ENCODE results near the gene VCAN. TPM values are rescaled to one million over a fixed set of nuclear protein-coding genes. Genes with fewer than 3 reads are reported as not detected.

VCAN gene
- total and polyA plus RNA-seq, 2 of the 4 experiments (the other 2 are of a cell fraction), result 45.3 to 158 TPM

DNA sequence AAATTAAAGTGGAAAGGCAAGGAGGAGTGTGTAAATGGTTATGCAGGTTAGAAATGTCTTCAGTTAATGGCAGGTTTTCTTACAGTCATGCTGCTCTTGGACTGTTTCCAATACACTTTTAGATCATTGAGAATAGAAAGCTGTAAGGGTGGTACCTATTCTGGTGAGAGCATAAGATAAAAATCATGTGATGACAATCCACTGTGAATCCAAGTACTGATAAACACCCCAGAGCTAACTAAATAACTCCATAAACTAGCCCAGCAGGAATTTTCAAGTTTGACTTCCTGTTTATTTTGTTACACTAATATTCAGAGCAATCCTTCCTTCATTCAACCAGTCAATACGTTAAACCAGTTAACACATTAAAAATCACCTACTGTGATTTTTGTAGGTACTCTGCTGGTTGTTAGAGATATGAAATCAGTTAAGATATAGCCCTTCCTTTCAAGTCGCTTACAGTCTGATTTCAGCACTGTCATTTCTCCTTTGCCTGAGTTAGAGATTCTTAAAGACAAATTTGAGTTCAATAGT is 22.6 kb downstream of the VCAN start:
- Histone ChIP-seq H3K9ac (ENCODE audit: low read depth, low read length) (no peak overlapping the region), H3K9me3 (ENCODE audit: control insufficient read depth, insufficient read depth, low read length) (no peaks in the 10 kb centered on the region), H2BK20ac (ENCODE audit: low read depth, low read length) (peak overlapping the region; percentile 49; the same call in 1 of the 2 replicates), H3K4me2 (ENCODE audit: low read depth, low read length) (no peak overlapping the region), H3K27me3 (ENCODE audit: control insufficient read depth, insufficient read depth, low read length) (no peaks in the 10 kb centered on the region), H2BK15ac (ENCODE audit: low read depth, low read length) (no peak overlapping the region), H3K79me1 (ENCODE audit: low read depth in 1 of 2, low read length in 2 of 2) (peaks cover 11 to 31% of the 10 kb centered on the region in 2 experiments; a peak in 3 of 4 replicates), H3K23ac (ENCODE audit: low read depth, low read length) (no peak overlapping the region), H3K4ac (ENCODE audit: low read depth, low read length) (no peak overlapping the region; the same call in 1 of the 2 replicates), H3K27ac (ENCODE audit: insufficient read depth, low read length) (no peak overlapping the region), H3K18ac (ENCODE audit: low read depth, low read length) (peak overlapping the region; percentile 9; the same call in 1 of the 2 replicates), H4K91ac (ENCODE audit: insufficient read depth, low read depth, low read length) (no peak overlapping the region), H4K5ac (ENCODE audit: low read depth, low read length) (peak overlapping the region; percentile 25; the same call in 1 of the 2 replicates), H2BK120ac (ENCODE audit: low read depth, low read length) (peak overlapping the region; percentile 4), H2AK9ac (replicated peaks; ENCODE audit: low read depth, low read length, poor library complexity) (no peak overlapping the region), H2AFZ (replicated peaks; ENCODE audit: low read length, poor library complexity) (no peak overlapping the region), H2BK5ac (ENCODE audit: low read depth, low read length, poor library complexity, severe bottlenecking) (peak overlapping the region; percentile 20), H3K36me3 (ENCODE audit: control insufficient read depth, insufficient read depth, low read length) (peaks cover 20% of the 10 kb centered on the region), H3K4me3 (ENCODE audit: insufficient read depth, low read depth, low read length) (no peak overlapping the region), H3K9me1 (ENCODE audit: insufficient read depth, low read length) (peaks cover 10% of the 10 kb centered on the region), H4K20me1 (ENCODE audit: insufficient read depth, low read length) (no peaks in the 10 kb centered on the region), H3K14ac (replicated peaks; ENCODE audit: low read depth, low read length) (peak overlapping the region; percentile 10; the same call in 1 of the 2 replicates), H2AK5ac (ENCODE audit: low read depth, low read length) (no peak overlapping the region; the same call in 1 of the 2 replicates), H3K4me1 (ENCODE audit: control insufficient read depth, insufficient read depth, low read length) (peaks cover 5% of the 10 kb centered on the region), H3K56ac (ENCODE audit: extremely low read depth, insufficient read depth, low read length) (no peak overlapping the region), H4K8ac (ENCODE audit: low read depth in 2 of 2, low read length in 2 of 2) (peak overlapping the region in 1 of 2 experiments; percentile 59; a peak in 1 of 4 replicates)
- TF ChIP-seq RFX5 (IDR thresholded peaks at IDR 0.05; ENCODE audit: low read depth, low read length), result no peak
- TF ChIP-seq RAD21 (IDR thresholded peaks at IDR 0.05; ENCODE audit: low read length), result no peak
- TF ChIP-seq MAFK (IDR thresholded peaks at IDR 0.05; ENCODE audit: low read depth, low read length), result no peak
- ChIA-PET CTCF (no interaction called here), POLR2A (ENCODE audit: unreplicated experiment) (no interaction called here)
- no TSS peak for BruUV-seq (replicated peaks)
- intact Hi-C loops (cut with micrococcal nuclease) (no loop called here), in situ Hi-C loops (cut with MboI; ENCODE audit: low sequenced_read_pairs) (no loop called here), dilution Hi-C loops (cut with HindIII; ENCODE audit: low sequenced_read_pairs, unreplicated experiment) (no loop called here)
- no CpG with 5 or more reads among the region's 2 CpGs for WGBS, 2 experiments (ENCODE audit: extremely low coverage in 2 of 2, insufficient read length in 1 of 2)
- no peak for DNase-seq
- no peak for ATAC-seq (ENCODE audit: low read depth)

All from IMR-90 (cell line).